OCI-LY1 (cell line): ENCODE data around the gene ACTN2.

Source experiments
- EZH2 ChIP-seq: fragments of 200-600 bp; sonication (generic), shearing (Covaris generic); IDR thresholded peaks from 2 replicates; pipeline ENCODE4 v1.8.0; 2017; ENCODE audit warnings: borderline replicate concordance, mixed run types, mild to moderate bottlenecking, antibody characterized with exemption, low read length, moderate library complexity, mixed read lengths
- TF ChIP-seq, protein P1 (sequence below): fragments of 200-600 bp; sonication (generic), shearing (Covaris generic); IDR thresholded peaks from 2 replicates; pipeline ENCODE4 v1.5.1; 2017; ENCODE audit warnings: mild to moderate bottlenecking, antibody characterized with exemption, low read length, moderate library complexity, mixed read lengths

DNA sequence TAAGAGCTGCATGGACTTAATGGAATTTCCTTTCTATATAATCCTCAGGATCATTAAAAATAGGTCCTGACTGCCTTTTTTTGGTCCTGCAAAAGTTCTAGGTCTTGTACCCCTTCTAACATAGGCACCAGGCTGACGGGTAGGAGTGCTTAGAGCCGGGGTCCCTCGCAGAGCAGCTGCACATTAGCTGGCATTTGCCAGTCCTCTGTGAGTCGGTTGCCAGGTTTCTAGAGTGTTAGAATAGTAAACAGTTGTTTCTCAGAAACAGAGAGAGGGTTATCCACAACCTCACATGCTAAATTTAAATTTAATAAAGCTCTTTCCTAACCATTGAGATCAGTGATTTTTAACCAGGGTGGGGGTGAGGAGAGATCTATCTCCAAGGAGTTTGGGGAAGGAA is 46.6 kb upstream of the ACTN2 start:
- TF ChIP-seq, protein P1, sequence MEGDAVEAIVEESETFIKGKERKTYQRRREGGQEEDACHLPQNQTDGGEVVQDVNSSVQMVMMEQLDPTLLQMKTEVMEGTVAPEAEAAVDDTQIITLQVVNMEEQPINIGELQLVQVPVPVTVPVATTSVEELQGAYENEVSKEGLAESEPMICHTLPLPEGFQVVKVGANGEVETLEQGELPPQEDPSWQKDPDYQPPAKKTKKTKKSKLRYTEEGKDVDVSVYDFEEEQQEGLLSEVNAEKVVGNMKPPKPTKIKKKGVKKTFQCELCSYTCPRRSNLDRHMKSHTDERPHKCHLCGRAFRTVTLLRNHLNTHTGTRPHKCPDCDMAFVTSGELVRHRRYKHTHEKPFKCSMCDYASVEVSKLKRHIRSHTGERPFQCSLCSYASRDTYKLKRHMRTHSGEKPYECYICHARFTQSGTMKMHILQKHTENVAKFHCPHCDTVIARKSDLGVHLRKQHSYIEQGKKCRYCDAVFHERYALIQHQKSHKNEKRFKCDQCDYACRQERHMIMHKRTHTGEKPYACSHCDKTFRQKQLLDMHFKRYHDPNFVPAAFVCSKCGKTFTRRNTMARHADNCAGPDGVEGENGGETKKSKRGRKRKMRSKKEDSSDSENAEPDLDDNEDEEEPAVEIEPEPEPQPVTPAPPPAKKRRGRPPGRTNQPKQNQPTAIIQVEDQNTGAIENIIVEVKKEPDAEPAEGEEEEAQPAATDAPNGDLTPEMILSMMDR, result no peak
- no peak for TF ChIP-seq EZH2
